SJCRH30 (cell line): ENCODE measurements around the gene ARFGAP3. TPM values are rescaled to one million over a fixed set of nuclear protein-coding genes. Genes with fewer than 3 reads are reported as not detected.
"Not testable (repeated sequence)": the region's sequence is repeated elsewhere in the genome, so short reads cannot be mapped to it uniquely, and the experiment has no call there.

Source experiments
- DNase-seq, 2 experiments: peaks; one replicate each; pipeline ENCODE4 v3.0.0-alpha.2; 2015 to 2020
- H3K27ac ChIP-seq: fragments of 250-450 bp; sonication (Bioruptor Pico); 2 replicates; pipeline ENCODE4 v1.5.1; 2020; ENCODE audit warnings: mild to moderate bottlenecking, moderate library complexity
- H3K27me3 ChIP-seq: fragments of 250-450 bp; sonication (Bioruptor Pico); 2 replicates; pipeline ENCODE4 v1.5.1; 2020; ENCODE audit warnings: mild to moderate bottlenecking, moderate library complexity
- H3K36me3 ChIP-seq: fragments of 250-450 bp; sonication (Bioruptor Pico); 2 replicates; pipeline ENCODE4 v1.5.1; 2020; ENCODE audit warnings: mild to moderate bottlenecking, moderate library complexity
- H3K4me1 ChIP-seq: fragments of 250-450 bp; sonication (Bioruptor Pico); 2 replicates; pipeline ENCODE4 v1.5.1; 2020; ENCODE audit warnings: mild to moderate bottlenecking, moderate library complexity
- H3K4me3 ChIP-seq: fragments of 250-450 bp; sonication (Bioruptor Pico); 2 replicates; pipeline ENCODE4 v1.5.1; 2020; ENCODE audit warnings: mild to moderate bottlenecking, moderate library complexity
- H3K9me3 ChIP-seq: fragments of 250-450 bp; sonication (Bioruptor Pico); replicated peaks from 2 replicates; pipeline ENCODE4 v1.5.1; 2020; ENCODE audit warnings: mild to moderate bottlenecking, moderate library complexity
- total RNA-seq: library from RNA; depleted of rRNA; stranded (reverse); fragments of >200 nt; shearing (Covaris generic); gene quantifications from 2 replicates; pipeline ENCODE4 v1.2.3, GENCODE V29; 2014; rRNA removed

Gene ARFGAP3
- total RNA-seq, 1 experiment from 2014 or later: 47.5 TPM

GRCh38 chr22:42752230-42752746 lies 104.8 kb downstream of the ARFGAP3 start:
- peak; percentile 81 to 89 for DNase-seq
- H3K27ac ChIP-seq: peak overlapping the region; percentile 72
- H3K36me3 ChIP-seq: no peaks in the 10 kb centered on the region

DNA sequence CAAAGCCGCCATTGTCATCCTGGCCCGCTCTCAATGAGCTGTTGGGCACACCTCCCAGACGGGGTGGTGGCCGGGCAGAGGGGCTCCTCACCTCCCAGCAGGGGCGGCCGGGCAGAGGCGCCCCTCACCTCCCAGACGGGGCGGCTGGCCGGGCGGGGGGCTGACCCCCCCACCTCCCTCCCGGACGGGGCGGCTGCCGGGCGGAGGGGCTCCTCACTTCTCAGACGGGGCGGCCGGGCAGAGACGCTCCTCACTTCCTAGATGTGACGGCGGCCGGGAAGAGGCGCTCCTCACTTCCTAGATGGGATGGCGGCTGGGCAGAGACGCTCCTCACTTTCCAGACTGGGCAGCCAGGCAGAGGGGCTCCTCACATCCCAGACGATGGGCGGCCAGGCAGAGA lies 106.7 kb downstream of the ARFGAP3 start:
- H3K4me1 ChIP-seq: peaks cover 40% of the 10 kb centered on the region
- H3K27ac ChIP-seq: not testable (repeated sequence)

More at GRCh38 chr22:42752230-42752746, 104.8 kb downstream of the ARFGAP3 start:
- no peaks in the 10 kb centered on the region for H3K9me3 ChIP-seq
- peaks cover 44% of the 10 kb centered on the region for H3K4me1 ChIP-seq
- no peak overlapping the region; the same call in 1 of the 2 replicates for H3K4me3 ChIP-seq
- 0 out of 2 replicates have a peak, but pooled peaks cover 4% of the 10 kb centered on the region for H3K27me3 ChIP-seq

GRCh38 chr22:42747701-42748513 lies 109.2 kb downstream of the ARFGAP3 start:
- no peaks in the 10 kb centered on the region for H3K27me3 ChIP-seq
- H3K36me3 ChIP-seq: no peaks in the 10 kb centered on the region
- peak overlapping the region; percentile 5; the same call in 1 of the 2 replicates for H3K27ac ChIP-seq
- peak; percentile 60 to 68 for DNase-seq
- peaks cover 40% of the 10 kb centered on the region for H3K4me1 ChIP-seq
- H3K9me3 ChIP-seq: no peaks in the 10 kb centered on the region
- H3K4me3 ChIP-seq: no peak overlapping the region

More for the DNA sequence above, 106.7 kb downstream of the ARFGAP3 start:
- H3K4me3 ChIP-seq, H3K27me3 ChIP-seq, H3K36me3 ChIP-seq, H3K9me3 ChIP-seq, DNase-seq: not testable (repeated sequence)

Other genes with a start within 250 kb of the ARFGAP3 start
- gene POLDIP3, start 242.4 kb downstream of the ARFGAP3 start, total RNA-seq: 74.8 and 75.8 TPM in 2 replicates
- 0.51 and 1.2 TPM in 2 replicates for gene ATP5MGL, start 216.7 kb downstream of the ARFGAP3 start, total RNA-seq
- gene CYB5R3, start 207.9 kb downstream of the ARFGAP3 start, total RNA-seq: 71.1 and 73.9 TPM in 2 replicates
- 7.1 and 9.9 TPM in 2 replicates for gene A4GALT, start 136.4 kb downstream of the ARFGAP3 start, total RNA-seq
- gene PACSIN2, start 157.9 kb upstream of the ARFGAP3 start, total RNA-seq: 78.3 and 78.5 TPM in 2 replicates
- 2.8 and 2.9 TPM in 2 replicates for gene TTLL1, start 232.1 kb upstream of the ARFGAP3 start, total RNA-seq